Tongue (tissue), 2 donors: Measurements from ENCODE around the gene TAF3. TPM values are rescaled to one million over a fixed set of nuclear protein-coding genes. Genes with fewer than 3 reads are reported as not detected.

Source experiments
- DNase-seq: peaks from one replicate; pipeline ENCODE4 v3.0.0-alpha.2; 2015
- total RNA-seq: library from RNA; depleted of rRNA; stranded (reverse); fragments of >200 nt; gene quantifications from one replicate; pipeline ENCODE4 v1.2.3, GENCODE V29; 2014

TAF3 gene
- total RNA-seq, 1 donor from 2014 or later: 3.0 TPM

- no peak for DNase-seq
These were observed 241.9 kb downstream of the TAF3 start for GRCh38 chr10:8060010-8060703.

GRCh38 chr10:8060704-8061121 lies 242.4 kb downstream of the TAF3 start:
- no peak for DNase-seq

GRCh38 chr10:8061274-8062211 lies 243.2 kb downstream of the TAF3 start:
- no peak for DNase-seq

GRCh38 chr10:8063128-8063908 lies 245.0 kb downstream of the TAF3 start:
- no peak for DNase-seq

- DNase-seq: no peak
These were observed 245.6 kb downstream of the TAF3 start for GRCh38 chr10:8063935-8064334.

- no peak for DNase-seq
These were observed 246.1 kb downstream of the TAF3 start for GRCh38 chr10:8064436-8064835.

- no peak for DNase-seq
These were observed 247.3 kb downstream of the TAF3 start for GRCh38 chr10:8065651-8066050.

GRCh38 chr10:8066124-8066523 lies 247.8 kb downstream of the TAF3 start:
- DNase-seq: no peak

Other genes starting within 250 kb of the TAF3 start
- gene ITIH5, start 151.5 kb upstream of the TAF3 start, total RNA-seq: 67.9 TPM
- gene ITIH2, start 115.2 kb upstream of the TAF3 start, total RNA-seq: not detected
- 13.7 TPM for gene KIN, start 30.5 kb upstream of the TAF3 start, total RNA-seq
- gene ATP5F1C, start 30.3 kb upstream of the TAF3 start, total RNA-seq: 330 TPM
- gene GATA3, start 236.2 kb downstream of the TAF3 start, total RNA-seq: not detected